ENCODE results near the gene NFKBIE. TPM values are rescaled to one million over a fixed set of nuclear protein-coding genes. Genes with fewer than 3 reads are reported as not detected.

NFKBIE gene
- total and polyA plus RNA-seq, 2 of the 13 experiments (the other 11 are each of a cell fraction or from before 2014, with no cell fraction given) = 6.7 to 14.5 TPM

DNA sequence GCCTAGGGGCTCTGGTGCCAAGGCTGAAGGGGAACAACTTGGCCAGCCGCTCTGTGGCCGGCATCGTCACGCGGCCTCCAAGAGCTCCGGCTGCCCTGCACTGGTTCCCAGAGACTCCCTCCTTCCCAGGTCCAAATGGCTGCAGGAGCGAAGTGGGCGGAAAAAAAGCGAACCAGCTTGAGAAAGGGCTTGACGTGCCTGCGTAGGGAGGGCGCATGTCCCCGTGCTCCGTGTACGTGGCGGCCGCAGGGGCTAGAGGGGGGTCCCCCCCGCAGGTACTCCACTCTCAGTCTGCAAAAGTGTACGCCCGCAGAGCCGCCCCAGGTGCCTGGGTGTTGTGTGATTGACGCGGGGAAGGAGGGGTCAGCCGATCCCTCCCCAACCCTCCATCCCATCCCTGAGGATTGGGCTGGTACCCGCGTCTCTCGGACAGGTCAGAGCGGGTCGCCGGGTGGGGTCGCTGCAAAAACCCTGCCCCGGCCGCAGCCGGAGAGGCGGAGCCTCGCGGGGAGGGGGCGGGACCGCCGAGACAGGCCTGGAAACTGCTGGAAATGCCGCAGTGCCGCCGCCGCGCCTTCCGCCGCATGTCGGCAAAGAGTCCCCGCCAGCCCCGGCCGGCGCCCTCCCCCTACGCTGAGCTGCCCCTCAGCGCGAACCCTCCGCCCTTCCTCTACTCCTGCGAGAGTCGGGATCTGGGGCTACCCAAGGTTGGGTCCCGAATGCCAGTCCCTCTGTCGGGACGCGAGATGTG, 19.3 kb downstream of the NFKBIE start (continued):
- TF ChIP-seq, protein P1, sequence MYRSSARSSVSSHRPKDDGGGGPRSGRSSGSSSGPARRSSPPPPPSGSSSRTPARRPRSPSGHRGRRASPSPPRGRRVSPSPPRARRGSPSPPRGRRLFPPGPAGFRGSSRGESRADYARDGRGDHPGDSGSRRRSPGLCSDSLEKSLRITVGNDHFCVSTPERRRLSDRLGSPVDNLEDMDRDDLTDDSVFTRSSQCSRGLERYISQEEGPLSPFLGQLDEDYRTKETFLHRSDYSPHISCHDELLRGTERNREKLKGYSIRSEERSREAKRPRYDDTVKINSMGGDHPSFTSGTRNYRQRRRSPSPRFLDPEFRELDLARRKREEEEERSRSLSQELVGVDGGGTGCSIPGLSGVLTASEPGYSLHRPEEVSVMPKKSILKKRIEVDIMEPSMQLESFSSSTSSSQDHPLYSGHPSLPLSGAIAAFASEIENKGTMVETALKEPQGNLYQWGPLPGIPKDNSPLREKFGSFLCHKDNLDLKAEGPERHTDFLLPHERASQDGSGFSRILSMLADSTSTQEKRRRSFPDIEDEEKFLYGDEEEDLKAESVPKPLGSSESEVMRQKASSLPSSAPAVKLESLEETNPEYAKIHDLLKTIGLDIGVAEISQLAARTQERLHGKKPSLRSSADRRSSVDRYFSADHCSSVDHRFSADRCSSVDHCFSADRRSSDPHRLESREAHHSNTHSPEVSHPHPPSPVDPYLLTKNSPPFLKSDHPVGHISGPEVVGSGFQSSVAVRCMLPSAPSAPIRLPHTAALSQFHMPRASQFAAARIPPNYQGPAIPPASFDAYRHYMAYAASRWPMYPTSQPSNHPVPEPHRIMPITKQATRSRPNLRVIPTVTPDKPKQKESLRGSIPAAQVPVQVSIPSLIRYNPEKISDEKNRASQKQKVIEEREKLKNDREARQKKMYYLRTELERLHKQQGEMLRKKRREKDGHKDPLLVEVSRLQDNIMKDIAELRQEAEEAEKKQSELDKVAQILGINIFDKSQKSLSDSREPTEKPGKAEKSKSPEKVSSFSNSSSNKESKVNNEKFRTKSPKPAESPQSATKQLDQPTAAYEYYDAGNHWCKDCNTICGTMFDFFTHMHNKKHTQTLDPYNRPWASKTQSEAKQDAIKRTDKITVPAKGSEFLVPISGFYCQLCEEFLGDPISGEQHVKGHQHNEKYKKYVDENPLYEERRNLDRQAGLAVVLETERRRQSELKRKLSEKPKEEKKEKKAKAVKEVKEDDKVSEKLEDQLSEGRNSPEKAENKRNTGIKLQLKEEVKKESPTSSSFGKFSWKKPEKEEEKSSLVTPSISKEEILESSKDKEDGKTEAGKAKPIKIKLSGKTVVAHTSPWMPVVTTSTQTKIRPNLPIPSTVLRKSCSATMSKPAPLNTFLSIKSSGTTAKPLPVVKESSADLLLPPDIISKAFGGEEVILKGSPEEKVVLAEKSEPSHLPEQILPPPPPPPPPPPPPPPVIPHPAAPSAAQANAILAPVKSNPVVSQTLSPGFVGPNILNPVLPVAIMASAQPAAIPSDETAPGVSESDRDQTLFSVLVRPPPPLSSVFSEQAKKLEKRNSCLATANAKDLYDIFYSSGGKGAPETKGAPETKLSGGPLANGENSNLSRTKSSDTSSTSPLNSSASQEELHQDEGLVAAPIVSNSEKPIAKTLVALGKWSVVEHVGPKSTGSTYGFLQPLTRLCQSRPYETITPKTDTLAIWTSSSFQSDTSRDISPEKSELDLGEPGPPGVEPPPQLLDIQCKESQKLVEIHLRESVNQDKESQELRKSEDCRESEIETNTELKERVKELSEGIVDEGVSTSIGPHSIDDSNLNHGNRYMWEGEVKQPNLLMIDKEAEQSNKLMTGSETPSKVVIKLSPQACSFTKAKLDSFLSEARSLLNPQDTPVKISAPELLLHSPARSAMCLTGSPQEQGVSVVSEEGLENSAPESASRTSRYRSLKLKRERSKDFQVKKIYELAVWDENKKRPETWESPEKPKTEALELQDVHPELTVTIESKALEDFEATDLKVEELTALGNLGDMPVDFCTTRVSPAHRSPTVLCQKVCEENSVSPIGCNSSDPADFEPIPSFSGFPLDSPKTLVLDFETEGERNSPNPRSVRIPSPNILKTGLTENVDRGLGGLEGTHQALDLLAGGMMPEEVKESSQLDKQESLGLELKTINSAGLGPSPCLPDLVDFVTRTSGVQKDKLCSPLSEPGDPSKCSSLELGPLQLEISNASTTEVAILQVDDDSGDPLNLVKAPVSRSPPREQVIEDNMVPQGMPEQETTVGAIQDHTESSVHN (CRISPR knock-in tag; IDR thresholded peaks at IDR 0.05) = no peak; the same call in 1 of the 2 replicates
- TF ChIP-seq ZNF883 (CRISPR knock-in tag; IDR thresholded peaks at IDR 0.05; ENCODE audit: not compliant biosample characterization) = peak; percentile 93
- TF ChIP-seq, protein P2, sequence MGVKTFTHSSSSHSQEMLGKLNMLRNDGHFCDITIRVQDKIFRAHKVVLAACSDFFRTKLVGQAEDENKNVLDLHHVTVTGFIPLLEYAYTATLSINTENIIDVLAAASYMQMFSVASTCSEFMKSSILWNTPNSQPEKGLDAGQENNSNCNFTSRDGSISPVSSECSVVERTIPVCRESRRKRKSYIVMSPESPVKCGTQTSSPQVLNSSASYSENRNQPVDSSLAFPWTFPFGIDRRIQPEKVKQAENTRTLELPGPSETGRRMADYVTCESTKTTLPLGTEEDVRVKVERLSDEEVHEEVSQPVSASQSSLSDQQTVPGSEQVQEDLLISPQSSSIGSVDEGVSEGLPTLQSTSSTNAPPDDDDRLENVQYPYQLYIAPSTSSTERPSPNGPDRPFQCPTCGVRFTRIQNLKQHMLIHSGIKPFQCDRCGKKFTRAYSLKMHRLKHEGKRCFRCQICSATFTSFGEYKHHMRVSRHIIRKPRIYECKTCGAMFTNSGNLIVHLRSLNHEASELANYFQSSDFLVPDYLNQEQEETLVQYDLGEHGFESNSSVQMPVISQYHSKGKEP (CRISPR knock-in tag; IDR thresholded peaks at IDR 0.05) = peak; percentile 22; the same call in 1 of the 2 replicates
- peak; percentile 86 for TF ChIP-seq SP4 (CRISPR knock-in tag; IDR thresholded peaks at IDR 0.05)
- TF ChIP-seq ZNF10 (CRISPR knock-in tag; IDR thresholded peaks at IDR 0.05; ENCODE audit: borderline replicate concordance, low read depth) = no peak
- TF ChIP-seq ZNF333 (CRISPR knock-in tag; IDR thresholded peaks at IDR 0.05; ENCODE audit: borderline replicate concordance) = no peak; the same call in 1 of the 2 replicates
- peak; percentile 97 for TF ChIP-seq ZNF547 (CRISPR knock-in tag; IDR thresholded peaks at IDR 0.05)
- TF ChIP-seq NFATC3 (CRISPR knock-in tag; IDR thresholded peaks at IDR 0.05) = peak; percentile 92; the same call in 1 of the 2 replicates
- no peak for TF ChIP-seq ZNF703 (CRISPR knock-in tag; IDR thresholded peaks at IDR 0.05; ENCODE audit: borderline replicate concordance)
- TF ChIP-seq, protein P3, sequence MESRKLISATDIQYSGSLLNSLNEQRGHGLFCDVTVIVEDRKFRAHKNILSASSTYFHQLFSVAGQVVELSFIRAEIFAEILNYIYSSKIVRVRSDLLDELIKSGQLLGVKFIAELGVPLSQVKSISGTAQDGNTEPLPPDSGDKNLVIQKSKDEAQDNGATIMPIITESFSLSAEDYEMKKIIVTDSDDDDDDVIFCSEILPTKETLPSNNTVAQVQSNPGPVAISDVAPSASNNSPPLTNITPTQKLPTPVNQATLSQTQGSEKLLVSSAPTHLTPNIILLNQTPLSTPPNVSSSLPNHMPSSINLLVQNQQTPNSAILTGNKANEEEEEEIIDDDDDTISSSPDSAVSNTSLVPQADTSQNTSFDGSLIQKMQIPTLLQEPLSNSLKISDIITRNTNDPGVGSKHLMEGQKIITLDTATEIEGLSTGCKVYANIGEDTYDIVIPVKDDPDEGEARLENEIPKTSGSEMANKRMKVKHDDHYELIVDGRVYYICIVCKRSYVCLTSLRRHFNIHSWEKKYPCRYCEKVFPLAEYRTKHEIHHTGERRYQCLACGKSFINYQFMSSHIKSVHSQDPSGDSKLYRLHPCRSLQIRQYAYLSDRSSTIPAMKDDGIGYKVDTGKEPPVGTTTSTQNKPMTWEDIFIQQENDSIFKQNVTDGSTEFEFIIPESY (CRISPR knock-in tag; IDR thresholded peaks at IDR 0.05) = no peak; the same call in 1 of the 2 replicates
- 0 out of 2 replicates have a peak, but pooled peaks have one; percentile 39 for TF ChIP-seq HMG20B (CRISPR knock-in tag; conservative IDR thresholded peaks at IDR 0.05)
- peak; percentile 58; the same call in 1 of the 2 replicates for TF ChIP-seq TGIF2 (CRISPR knock-in tag; IDR thresholded peaks at IDR 0.05)
- no peak for TF ChIP-seq ZFAT (CRISPR knock-in tag; conservative IDR thresholded peaks at IDR 0.05)
- TF ChIP-seq DNMT3B (CRISPR knock-in tag; conservative IDR thresholded peaks at IDR 0.05) = no peak
- 0 out of 2 replicates have a peak, but pooled peaks have one; percentile 12 for TF ChIP-seq RARG (CRISPR knock-in tag; IDR thresholded peaks at IDR 0.05; ENCODE audit: low read depth)

All from HepG2 (cell line).